ENCODE results near the gene HIPK3. TPM values are rescaled to one million over a fixed set of nuclear protein-coding genes. Genes with fewer than 3 reads are reported as not detected.

The HIPK3 gene
- total and polyA plus RNA-seq, 7 donors, result 10.6 to 417 (median 277) TPM

DNA sequence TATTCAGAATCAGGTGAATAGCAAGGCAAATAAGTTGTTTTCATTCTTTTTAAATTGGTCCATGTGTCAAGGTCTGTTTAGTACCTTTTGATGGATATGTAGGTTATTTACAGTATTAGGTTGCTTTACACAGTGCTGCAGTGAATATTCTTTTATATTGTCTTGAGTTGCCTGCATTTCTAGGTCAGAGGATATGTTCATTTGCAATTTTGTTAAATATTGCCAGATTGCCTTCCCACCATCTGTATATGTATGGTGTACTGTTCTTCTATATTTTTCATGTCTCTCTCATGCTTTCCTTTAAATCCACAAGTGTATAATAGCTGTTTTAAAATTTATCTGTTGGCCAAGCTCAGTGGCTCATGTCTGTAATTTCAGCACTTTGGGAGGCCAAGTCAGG is 24.6 kb downstream of the HIPK3 start:
- DNase-seq, result no peak
- Histone ChIP-seq H3K4me1 (peaks cover 0 to 58% (median 45%) of the 10 kb centered on the region in 4 donors), H3K36me3 (peaks cover 3 to 4% (median 4%) of the 10 kb centered on the region in 4 donors), H3K27me3 (no peaks in the 10 kb centered on the region), H3K27ac (no peak overlapping the region), H3K4me3 (no peak overlapping the region), H3K9me3 (no peaks in the 10 kb centered on the region)
- TF ChIP-seq EP300 (IDR thresholded peaks at IDR 0.05), result no peak
- intact Hi-C loops (cut with DNase I), result no loop called here

DNA sequence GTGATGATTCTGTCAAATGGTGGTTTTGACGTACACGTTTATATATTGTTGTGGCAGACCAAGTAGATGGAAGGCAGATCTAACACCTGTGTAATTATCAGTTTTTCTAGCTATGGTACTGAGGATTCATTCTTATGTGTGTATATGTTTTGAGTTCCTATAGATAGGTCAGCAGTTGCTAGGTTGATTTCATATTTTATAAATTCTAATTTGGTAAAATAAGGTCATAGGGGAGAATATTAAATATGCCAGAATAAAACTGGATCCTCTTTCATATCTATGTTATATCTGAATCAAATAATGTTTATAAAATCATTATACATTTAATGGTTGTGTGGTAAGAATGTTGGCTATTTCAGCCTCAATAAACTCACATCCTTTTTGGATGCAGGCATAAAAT is 27.6 kb downstream of the HIPK3 start:
- Histone ChIP-seq H3K27ac (no peak overlapping the region), H3K4me3 (no peak overlapping the region), H3K4me1 (peaks cover 0 to 66% (median 45%) of the 10 kb centered on the region in 4 donors), H3K36me3 (peaks cover 3 to 9% (median 7%) of the 10 kb centered on the region in 4 donors), H3K27me3 (no peaks in the 10 kb centered on the region), H3K9me3 (no peaks in the 10 kb centered on the region)
- WGBS, 2 donors, result 86 to 90% methylated on average over 2 of the region's 2 CpGs
- intact Hi-C loops (cut with DNase I), result no loop called here
- no peak for DNase-seq
- TF ChIP-seq, protein P1, sequence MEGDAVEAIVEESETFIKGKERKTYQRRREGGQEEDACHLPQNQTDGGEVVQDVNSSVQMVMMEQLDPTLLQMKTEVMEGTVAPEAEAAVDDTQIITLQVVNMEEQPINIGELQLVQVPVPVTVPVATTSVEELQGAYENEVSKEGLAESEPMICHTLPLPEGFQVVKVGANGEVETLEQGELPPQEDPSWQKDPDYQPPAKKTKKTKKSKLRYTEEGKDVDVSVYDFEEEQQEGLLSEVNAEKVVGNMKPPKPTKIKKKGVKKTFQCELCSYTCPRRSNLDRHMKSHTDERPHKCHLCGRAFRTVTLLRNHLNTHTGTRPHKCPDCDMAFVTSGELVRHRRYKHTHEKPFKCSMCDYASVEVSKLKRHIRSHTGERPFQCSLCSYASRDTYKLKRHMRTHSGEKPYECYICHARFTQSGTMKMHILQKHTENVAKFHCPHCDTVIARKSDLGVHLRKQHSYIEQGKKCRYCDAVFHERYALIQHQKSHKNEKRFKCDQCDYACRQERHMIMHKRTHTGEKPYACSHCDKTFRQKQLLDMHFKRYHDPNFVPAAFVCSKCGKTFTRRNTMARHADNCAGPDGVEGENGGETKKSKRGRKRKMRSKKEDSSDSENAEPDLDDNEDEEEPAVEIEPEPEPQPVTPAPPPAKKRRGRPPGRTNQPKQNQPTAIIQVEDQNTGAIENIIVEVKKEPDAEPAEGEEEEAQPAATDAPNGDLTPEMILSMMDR (IDR thresholded peaks at IDR 0.05), result no peak
- TF ChIP-seq POLR2AphosphoS5 (IDR thresholded peaks at IDR 0.05) (no peak), POLR2A (IDR thresholded peaks at IDR 0.05) (no peak), EP300 (IDR thresholded peaks at IDR 0.05) (no peak)

DNA sequence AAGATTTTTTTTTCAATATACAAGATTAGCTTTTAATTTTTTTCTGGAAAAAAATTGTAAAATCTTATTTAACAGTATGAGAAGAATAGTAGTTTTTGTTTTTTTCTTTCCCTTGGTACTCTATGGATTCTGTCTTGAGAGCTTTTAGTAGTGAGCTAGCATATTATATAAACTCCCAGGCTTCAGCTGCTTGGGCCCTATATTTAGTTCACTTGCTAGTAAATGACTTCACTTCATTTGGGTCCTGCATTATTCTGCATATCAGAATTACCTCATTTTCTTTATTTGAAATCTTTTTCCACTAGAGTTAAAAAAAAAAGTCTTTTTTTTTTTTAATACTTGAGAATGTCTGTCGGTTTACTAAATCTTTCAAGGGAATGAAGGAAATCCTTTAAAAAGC is 33.1 kb downstream of the HIPK3 start:
- peak overlapping the region; percentile 64 to 84 (median 82) for H3K27ac ChIP-seq

DNA sequence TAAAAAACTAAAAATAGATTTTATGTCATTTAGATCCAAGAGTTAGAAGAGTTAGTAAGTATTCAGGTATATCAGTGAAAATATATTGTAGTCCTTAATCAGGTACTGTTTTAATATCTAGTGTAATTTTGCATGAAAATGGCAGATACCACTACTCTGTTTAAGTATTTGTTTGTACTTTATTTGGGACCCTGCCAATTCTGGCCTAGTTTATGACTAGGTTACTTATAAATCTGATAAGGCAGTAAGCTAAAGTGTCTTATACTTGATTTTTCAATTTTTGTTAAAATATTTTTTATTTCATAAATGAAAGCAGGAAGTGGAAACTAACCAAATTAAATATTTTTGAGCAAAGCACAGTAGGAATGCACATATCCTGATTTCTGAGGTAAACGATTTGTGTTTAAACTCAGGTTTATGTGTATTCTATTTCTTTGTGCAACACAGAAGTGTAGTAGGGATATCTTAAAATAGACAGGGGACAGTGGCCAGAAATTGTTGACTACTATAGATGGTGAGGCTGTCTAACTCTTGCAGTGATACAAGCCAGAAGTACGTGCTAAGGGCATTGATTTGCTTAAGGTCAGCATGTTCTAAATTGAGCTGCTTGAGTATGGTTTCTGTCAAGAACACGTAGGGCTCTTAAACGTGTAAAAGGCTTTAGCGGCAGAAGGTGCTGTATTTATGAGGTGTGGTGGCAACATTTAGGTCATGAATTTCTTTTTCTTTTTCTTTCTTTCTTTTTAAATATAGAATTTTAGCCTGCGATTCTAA is 34.0 kb downstream of the HIPK3 start:
- TF ChIP-seq POLR2AphosphoS5 (IDR thresholded peaks at IDR 0.05) (peak; percentile 98 to 99 (median 99)), EP300 (IDR thresholded peaks at IDR 0.05) (peak; percentile 90 to 98 (median 96)), POLR2A (IDR thresholded peaks at IDR 0.05) (no peak)
- TF ChIP-seq, protein P1 (IDR thresholded peaks at IDR 0.05), result no peak
- Histone ChIP-seq H3K27me3 (no peaks in the 10 kb centered on the region), H3K27ac (peak overlapping the region; percentile 64 to 84 (median 82)), H3K4me1 (peaks cover 0 to 76% (median 54%) of the 10 kb centered on the region in 4 donors), H3K9me3 (no peaks in the 10 kb centered on the region), H3K36me3 (peaks cover 3 to 9% (median 7%) of the 10 kb centered on the region in 4 donors), H3K4me3 (peak overlapping the region in 1 of 4 donors; percentile 27)
- DNase-seq, result no peak
- 24 to 51% methylated on average over 6 of the region's 6 CpGs for WGBS, 2 donors
- intact Hi-C loops (cut with DNase I), result loop anchor here (1.0 kb wide), 1 partner anchor 34 kb away; the partner anchor contains the start of gene HIPK3

More for the DNA sequence above, 33.1 kb downstream of the HIPK3 start:
- no peak for TF ChIP-seq POLR2A (IDR thresholded peaks at IDR 0.05)
- TF ChIP-seq EP300 (IDR thresholded peaks at IDR 0.05), result peak in 1 of 4 donors; percentile 25
- TF ChIP-seq POLR2AphosphoS5 (IDR thresholded peaks at IDR 0.05), result peak in 2 of 4 donors; percentile 8 to 62
- TF ChIP-seq, protein P1 (IDR thresholded peaks at IDR 0.05), result no peak
- Histone ChIP-seq H3K4me1 (peaks cover 0 to 73% (median 51%) of the 10 kb centered on the region in 4 donors), H3K27me3 (no peaks in the 10 kb centered on the region), H3K36me3 (peaks cover 3 to 9% (median 7%) of the 10 kb centered on the region in 4 donors), H3K9me3 (no peaks in the 10 kb centered on the region), H3K4me3 (no peak overlapping the region)
- intact Hi-C loops (cut with DNase I), result no loop called here
- no peak for DNase-seq
- WGBS, 2 donors, result 75 to 83% methylated on average over 1 of the region's 1 CpG

DNA sequence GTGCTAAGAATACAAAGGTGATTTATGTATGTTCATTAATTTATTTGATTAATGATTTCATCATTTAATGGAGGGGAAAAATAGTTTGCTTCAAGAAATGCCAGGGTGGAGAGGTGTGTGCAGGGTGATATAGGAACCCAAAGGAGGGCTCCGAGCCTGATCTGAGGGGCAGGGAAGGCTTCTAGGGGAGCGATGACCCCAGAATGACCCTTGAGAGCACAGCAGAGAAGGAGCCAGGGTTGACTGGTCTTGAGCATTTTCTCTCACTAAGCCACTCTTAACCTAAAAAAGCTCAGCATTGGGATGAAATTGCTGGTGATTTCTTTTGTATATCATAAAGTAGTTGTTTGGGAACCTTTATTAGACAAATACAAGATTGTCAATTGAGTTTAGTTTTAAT is 35.1 kb downstream of the HIPK3 start:
- H3K9me3 ChIP-seq, result no peaks in the 10 kb centered on the region
- 91 to 93% methylated on average over 2 of the region's 2 CpGs for WGBS, 2 donors
- intact Hi-C loops (cut with DNase I), result no loop called here
- no peak for DNase-seq
- H3K4me3 ChIP-seq, result no peak overlapping the region
- TF ChIP-seq EP300 (IDR thresholded peaks at IDR 0.05), result no peak
- TF ChIP-seq, protein P1 (IDR thresholded peaks at IDR 0.05), result no peak
- no peak for TF ChIP-seq POLR2A (IDR thresholded peaks at IDR 0.05)
- no peak for TF ChIP-seq POLR2AphosphoS5 (IDR thresholded peaks at IDR 0.05)
- H3K36me3 ChIP-seq, result no peaks in the 10 kb centered on the region
- H3K27me3 ChIP-seq, result no peaks in the 10 kb centered on the region
- peak overlapping the region; percentile 64 to 84 (median 82) for H3K27ac ChIP-seq
- peaks cover 0 to 81% (median 60%) of the 10 kb centered on the region in 4 donors for H3K4me1 ChIP-seq

All from sigmoid colon (tissue), 7 donors.